WTC11 (cell line): ENCODE results near the gene SCAI.

Source experiments
- FOXP1 ChIP-seq: sonication (generic); formaldehyde crosslinking; IDR thresholded peaks from 2 replicates; pipeline ENCODE4 v1.8.0; 2022; ENCODE audit warnings: missing genetic modification reagents, mild to moderate bottlenecking, moderate library complexity, borderline replicate concordance
- SMAD3 ChIP-seq: sonication (generic); formaldehyde crosslinking; IDR thresholded peaks from 2 replicates; pipeline ENCODE4 v1.8.0; 2022; ENCODE audit warnings: missing genetic modification reagents, mild to moderate bottlenecking, borderline replicate concordance
- SP1 ChIP-seq: sonication (generic); formaldehyde crosslinking; conservative IDR thresholded peaks from 2 replicates; pipeline ENCODE4 v1.8.1; 2022; ENCODE audit warnings: missing genetic modification reagents
- TF ChIP-seq, protein P1 (sequence below): fragments of 200-600 bp; IDR thresholded peaks from 2 replicates; pipeline ENCODE4 v1.8.0; 2022; ENCODE audit warnings: antibody characterized with exemption

DNA sequence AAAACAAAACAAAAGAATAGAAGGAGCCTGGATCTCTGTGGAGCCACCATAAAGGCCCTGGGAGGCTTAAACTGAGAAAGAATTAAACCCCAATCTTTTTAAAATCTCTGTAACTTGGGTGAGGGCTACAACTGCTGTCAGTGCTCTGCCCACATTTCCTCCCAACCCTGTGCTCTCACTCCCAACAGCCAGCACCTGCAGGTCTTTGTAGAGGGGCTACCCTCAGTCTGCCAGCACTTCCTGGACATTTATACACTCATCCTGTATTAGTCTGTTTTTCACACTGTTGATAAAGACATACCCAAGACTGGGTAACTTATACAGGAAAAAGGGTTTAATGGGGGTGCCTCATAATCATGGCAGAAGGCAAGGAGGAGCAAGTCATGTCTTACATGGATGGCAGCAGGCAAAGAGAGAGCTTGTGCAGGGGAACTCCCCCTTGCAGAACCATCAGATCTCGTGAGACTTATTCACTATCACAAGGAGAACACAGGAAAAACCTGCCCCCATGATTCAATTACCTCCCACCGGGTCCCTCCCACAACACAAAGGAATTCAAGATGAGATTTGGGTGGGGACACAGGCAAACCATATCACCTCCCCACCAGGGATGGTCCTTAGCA lies 47.4 kb downstream of the SCAI start:
- TF ChIP-seq, protein P1, sequence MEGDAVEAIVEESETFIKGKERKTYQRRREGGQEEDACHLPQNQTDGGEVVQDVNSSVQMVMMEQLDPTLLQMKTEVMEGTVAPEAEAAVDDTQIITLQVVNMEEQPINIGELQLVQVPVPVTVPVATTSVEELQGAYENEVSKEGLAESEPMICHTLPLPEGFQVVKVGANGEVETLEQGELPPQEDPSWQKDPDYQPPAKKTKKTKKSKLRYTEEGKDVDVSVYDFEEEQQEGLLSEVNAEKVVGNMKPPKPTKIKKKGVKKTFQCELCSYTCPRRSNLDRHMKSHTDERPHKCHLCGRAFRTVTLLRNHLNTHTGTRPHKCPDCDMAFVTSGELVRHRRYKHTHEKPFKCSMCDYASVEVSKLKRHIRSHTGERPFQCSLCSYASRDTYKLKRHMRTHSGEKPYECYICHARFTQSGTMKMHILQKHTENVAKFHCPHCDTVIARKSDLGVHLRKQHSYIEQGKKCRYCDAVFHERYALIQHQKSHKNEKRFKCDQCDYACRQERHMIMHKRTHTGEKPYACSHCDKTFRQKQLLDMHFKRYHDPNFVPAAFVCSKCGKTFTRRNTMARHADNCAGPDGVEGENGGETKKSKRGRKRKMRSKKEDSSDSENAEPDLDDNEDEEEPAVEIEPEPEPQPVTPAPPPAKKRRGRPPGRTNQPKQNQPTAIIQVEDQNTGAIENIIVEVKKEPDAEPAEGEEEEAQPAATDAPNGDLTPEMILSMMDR, result no peak
- no peak for TF ChIP-seq SP1 (CRISPR knock-in tag)
- no peak for TF ChIP-seq SMAD3 (CRISPR knock-in tag)
- no peak for TF ChIP-seq FOXP1
